Stimulated activated CD4-positive, alpha-beta T cell treated with anti-CD3 and anti-CD28 coated beads, Interleukin-4, amount 100 ng/mL, for 24 hours (primary cell): Measurements from ENCODE around the gene PCGF1.

ENCODE experiments used
- DNase-seq: peaks from one replicate; pipeline ENCODE4 v3.0.0-alpha.2; 2020

PCGF1 gene

GRCh38 chr2:74507145-74507925 lies at the start of gene PCGF1:
Gene PCGF1 (minus strand): TSS chr2:74507695. CDS start chr2:74507668, 27 bp downstream.
- DNase-seq: peak; percentile 99

GRCh38 chr2:74556831-74557370 lies 49.4 kb upstream of the PCGF1 start:
- no peak for DNase-seq

DNA sequence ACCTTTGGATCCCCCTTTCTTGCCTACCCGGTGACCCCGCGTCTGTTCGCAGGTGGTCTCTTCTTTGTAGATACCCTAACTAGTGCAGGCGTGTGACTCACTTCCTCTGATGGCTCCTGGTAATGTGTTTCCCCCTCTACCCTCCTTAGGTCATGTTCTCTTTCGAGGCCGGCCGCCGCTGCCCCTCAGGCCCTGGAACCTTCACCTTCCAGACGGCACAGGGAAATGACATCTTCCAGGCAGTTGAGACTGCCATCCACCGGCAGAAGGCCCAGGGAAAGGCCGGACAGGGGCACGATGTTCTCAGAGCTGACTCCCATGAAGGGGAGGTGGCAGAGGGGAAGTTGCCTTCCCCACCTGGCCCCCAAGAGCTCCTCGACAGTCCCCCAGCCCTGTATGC lies 48.7 kb upstream of the PCGF1 start:
- no peak for DNase-seq

- no peak for DNase-seq
Observed at GRCh38 chr2:74555610-74556103, 48.2 kb upstream of the PCGF1 start.

DNA sequence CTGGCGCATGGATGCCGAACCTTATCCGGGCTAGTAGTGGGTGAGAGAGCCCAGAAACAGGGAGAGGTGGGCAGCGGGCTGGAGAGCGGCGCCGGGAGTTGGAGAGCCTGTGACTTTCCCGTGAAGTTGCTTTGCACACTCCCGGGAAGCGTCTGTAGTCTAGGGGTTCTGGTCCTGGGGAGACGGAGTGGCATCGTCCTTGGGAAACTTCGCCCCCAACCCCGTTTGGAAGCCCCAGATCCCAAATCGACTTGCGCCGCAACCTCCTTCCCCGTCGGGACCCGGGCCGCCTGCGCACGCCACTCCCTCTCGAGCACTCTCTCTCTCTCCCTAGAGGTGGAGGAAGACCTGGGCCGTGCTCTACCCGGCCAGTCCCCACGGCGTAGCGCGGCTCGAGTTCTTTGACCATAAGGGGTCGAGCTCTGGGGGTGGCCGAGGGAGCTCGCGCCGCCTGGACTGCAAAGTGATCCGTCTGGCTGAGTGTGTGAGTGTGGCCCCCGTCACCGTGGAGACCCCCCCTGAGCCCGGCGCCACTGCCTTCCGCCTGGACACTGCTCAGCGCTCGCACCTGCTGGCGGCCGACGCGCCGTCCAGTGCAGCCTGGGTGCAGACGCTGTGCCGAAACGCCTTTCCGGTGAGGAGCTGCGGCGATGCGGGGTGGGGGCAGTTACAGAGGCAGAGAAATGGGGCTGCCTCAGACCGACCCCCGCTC lies 47.5 kb upstream of the PCGF1 start:
- peak; percentile 51 for DNase-seq

- DNase-seq: peak; percentile 85
Observed at GRCh38 chr2:74553892-74554819, 46.7 kb upstream of the PCGF1 start, which contains the start of the genes DOK1 and LOXL3. Gene DOK1 (plus strand): TSS chr2:74554720. CDS start chr2:74554755, 35 bp downstream. Gene LOXL3 (minus strand): TSS chr2:74553942. CDS start chr2:74552634, 1,308 bp downstream.

DNA sequence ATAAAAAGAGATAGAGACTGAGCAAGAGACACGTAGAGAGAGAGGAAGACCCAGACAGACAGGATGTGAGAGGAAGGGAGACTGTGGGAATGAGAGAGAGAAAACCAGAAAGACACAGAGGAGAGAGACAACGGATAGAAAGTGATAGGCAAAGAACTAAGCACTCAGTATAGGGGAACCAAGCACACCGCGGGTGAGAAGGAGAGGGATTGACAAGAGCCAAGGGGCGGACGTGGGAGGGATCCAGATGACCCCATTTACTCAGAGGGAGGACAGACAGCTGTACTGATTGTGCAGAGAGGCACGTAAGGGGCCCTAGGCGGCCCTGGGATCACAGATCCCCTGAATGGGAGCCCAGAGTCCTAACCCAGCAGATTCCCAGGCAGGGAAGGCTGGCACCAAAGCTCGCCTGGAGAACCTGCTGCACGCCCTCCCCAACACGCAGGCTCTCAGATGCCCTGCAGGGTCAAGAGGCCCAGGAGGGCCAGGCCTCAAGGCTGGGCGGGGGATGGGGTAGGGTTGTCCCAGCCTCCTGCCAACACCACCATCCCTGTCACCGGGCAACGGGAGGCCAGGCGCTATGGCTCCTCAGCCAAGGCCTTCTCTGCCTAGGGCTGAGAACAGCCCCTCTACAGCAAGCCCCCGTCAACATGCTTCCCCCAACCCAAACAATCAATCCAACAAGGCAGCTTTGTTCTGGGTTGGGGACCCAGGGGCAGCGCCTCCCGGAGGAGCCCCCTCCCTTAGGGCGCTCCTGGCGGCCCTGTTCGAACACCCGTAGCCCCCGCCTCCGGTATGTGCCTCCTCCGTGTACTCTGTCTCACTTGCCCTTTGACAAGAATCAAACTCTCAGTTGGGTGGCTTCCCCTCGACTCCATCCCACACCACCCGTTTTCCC lies 45.7 kb upstream of the PCGF1 start:
- DNase-seq: no peak

DNA sequence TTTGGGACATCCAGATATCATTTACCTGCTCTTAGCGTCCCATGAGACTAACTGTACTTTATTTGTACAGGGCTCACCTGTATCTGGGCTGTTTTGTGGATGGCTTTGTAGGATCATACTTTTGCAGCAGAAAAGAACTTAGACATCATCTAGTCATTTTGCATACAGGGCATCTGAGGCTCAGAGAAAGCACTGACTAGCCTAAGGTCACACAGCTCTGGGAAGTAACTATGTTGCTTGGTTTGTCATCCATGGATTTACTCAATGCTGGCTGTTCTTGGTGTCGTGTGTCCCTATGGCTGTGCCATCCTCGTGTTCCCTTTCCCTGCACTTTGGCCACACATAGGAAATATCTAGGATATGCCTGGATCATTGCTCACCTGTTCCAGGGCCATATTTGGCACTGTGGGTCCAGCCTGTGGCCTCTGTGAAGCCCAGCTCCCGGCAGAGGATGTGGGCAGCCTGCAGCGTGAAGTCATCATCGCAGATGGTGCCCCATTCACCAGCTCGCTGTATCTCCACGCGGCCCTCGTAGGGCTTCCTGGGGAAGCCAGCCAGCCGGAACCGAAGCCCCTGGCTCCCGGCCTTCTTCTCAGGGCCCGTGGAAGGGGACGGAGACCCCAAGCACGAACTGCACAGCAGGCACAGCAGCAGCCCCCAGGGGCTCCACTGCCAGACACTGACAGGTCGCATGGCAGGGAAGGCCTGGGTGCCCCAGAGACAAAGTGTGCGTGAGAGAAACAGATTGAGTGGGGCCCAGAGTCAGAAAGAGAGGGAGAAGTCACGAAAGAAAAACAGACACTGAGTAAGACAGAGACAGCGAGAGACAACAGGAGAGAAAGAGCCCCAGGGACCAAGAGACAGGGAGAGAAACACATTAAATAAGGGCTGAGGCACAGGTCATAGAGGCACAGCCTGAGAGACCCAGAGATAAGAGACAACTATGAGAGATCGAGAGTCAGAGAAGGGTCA lies 44.7 kb upstream of the PCGF1 start:
- no peak for DNase-seq

- DNase-seq: no peak
Observed at GRCh38 chr2:74551530-74551929, 44.0 kb upstream of the PCGF1 start.

GRCh38 chr2:74550231-74550630 lies 42.7 kb upstream of the PCGF1 start:
- no peak for DNase-seq

DNA sequence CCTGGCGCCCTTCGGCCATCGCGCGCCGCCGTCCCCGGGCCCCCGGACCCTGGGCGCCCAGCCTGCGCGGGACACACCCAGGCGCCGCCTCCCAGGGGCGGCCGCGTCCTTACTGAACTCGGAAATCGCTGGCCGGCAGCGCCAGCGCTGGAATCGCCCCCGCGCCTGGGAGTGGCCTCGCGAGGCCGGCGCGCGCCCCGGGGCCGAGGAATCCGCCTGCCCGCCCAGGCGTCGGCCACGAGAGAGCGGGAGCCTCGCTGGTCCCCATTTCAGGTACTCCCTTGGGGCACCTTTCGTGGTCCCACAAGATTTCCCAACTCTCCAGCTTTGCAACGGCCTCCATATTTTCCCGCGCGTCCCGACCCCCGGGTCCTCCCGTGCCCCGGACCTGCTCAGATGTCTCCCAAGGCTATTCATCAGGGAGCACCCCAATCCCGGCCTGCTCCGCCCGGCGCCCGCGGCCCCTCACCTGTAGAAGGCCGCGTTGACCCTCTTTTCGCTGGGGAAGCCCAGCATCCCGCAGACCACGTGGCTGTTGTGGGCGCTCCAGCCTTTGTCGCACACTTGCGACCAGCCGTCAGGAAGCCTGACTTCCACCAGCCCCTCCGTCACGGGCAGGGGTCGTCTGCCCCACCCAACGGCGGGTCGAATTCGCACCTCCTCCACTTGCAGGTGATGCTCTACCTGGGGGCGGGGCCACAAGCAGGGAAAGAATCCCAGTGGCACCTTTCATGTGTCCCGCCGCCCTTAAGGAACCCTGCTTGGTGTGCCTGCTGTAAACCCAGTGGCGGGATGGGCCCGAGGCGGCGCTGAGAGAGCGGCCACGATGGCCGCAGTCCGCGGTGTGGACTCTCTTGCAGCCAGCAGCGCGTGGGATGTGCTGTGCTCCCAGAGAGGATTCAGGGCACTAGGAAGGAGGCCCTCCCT lies 41.7 kb upstream of the PCGF1 start:
- no peak for DNase-seq

- DNase-seq: no peak
Observed at GRCh38 chr2:74548285-74548899, 40.9 kb upstream of the PCGF1 start.

- no peak for DNase-seq
Observed at GRCh38 chr2:74546004-74546403, 38.5 kb upstream of the PCGF1 start.

DNA sequence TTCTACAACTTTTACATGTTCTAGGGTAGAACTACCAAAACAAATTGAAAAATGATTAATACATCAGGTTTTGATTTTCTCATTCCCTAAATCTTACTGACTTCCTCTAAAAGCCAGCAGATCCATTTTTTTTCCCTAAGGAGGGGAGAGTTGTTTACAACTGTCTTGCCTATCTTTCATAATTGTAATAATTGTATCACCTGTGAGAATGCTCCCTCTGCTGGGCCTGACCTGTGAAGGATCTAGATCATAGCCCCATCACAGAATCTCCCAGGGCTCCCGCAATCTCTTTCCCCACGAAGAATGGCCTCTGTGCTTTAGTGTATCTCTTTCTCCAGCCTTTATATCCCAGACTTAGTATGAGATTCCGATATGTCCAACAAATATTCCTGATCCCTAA lies 37.1 kb upstream of the PCGF1 start:
- no peak for DNase-seq

DNA sequence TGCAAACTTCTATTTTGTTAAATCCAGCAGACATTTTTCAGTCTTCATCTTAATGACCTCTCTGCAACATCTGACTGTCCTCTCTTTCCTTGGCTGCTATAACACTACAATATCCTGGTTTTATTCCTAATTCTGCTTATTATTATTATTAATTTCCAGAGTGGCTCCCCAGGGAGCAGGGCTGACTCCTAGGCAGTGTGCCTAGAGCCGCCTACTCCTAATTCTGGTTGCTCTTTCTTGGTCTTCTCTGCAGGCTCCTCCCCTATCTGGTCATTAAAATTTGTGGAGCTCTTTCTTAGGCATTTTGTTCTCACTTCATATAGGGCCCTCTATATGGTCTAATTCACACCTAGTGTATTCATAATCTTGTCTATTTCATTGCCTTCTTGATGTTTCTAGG lies 35.5 kb upstream of the PCGF1 start:
- DNase-seq: no peak

DNA sequence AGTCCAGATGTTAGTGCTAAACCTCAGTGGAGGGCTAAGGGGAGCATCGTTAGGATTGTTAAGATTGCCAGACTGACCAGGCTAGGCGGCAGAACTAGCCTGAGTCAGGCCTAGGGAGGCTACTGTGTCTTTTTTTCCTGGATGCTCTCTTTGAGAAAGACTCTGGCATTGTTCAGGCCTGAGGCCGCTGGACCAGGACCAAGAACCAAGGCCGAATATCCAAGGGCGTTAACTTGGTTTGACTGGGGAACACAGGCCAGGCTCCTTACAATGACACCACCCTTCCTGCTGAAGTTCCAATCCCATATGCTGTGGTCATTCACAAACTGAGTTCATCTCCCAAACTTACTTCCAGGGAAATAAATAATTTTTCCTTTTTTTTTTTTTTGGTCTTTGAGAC lies 32.8 kb upstream of the PCGF1 start:
- DNase-seq: no peak

DNA sequence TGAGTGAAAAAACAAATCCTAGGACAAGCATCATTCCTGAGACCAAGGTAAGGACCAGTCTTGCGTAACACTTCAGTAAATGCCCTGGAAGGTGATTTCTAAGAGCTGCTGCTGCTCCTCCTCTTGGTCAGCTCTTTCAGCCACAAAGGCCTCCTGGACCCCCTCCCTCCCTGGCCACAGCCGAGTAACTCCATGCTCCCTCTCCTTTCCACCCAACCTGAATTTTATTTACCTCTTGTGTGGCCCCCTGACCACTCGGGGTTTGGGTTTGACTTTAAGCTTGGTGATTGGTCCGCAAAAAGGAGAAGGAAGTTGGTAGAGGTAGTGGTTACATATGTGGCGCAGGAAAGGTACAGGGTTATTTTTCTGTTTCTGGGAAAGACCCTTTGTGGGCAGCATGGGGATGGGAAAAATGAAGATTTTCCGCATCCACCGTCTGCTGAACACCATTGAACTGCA lies 31.4 kb upstream of the PCGF1 start:
- no peak for DNase-seq

GRCh38 chr2:74537140-74537539 lies 29.6 kb upstream of the PCGF1 start:
- no peak for DNase-seq
